Stomach (tissue), 9 donors: ENCODE measurements around the gene FLVCR2. TPM values are rescaled to one million over a fixed set of nuclear protein-coding genes. Genes with fewer than 3 reads are reported as not detected.

Experiments used
- DNase-seq, 2 donors: peaks; one replicate each; pipeline versions ENCODE4 v3.0.0 to v3.0.0-alpha.2; 2013 to 2019
- H3K27ac ChIP-seq, 5 donors: fragments of 200-600 bp in 4 of 5; sonication (generic) in 4 of 5; one replicate each; pipeline ENCODE4 v1.5.1; 2013 to 2019; ENCODE audit warnings: mild to moderate bottlenecking in 1 of 5, moderate library complexity in 1 of 5
- H3K27me3 ChIP-seq, 3 donors: fragments of 200-600 bp; sonication (generic); one replicate each; pipeline ENCODE4 v1.5.1; 2017 to 2019; ENCODE audit warnings: mixed run types in 1 of 3
- H3K36me3 ChIP-seq, 4 donors: fragments of 200-600 bp; sonication (generic); 1 replicate in 3 of 4; 2 replicates in 1 of 4; pipeline ENCODE4 v1.5.1; 2016 to 2019
- H3K4me1 ChIP-seq, 4 donors: fragments of 200-600 bp; sonication (generic); one replicate each; pipeline ENCODE4 v1.5.1; 2016 to 2019
- H3K4me3 ChIP-seq, 4 donors: fragments of 200-600 bp; sonication (generic) in 3 of 4; one replicate each; pipeline ENCODE4 v1.5.1; 2016 to 2019; ENCODE audit warnings: mild to moderate bottlenecking in 1 of 4
- H3K9me3 ChIP-seq, 4 donors: fragments of 200-600 bp; sonication (generic); one replicate each; pipeline ENCODE4 v1.5.1; 2016 to 2019
- EP300 ChIP-seq: sonication (generic); formaldehyde crosslinking; IDR thresholded peaks from one replicate; pipeline ENCODE4 v1.6.1; 2017; ENCODE audit warnings: antibody characterized with exemption
- POLR2A ChIP-seq, 4 donors: fragments of 450-650 bp; IDR thresholded peaks; one replicate each; pipeline ENCODE4 v1.6.1; 2016; ENCODE audit warnings: antibody characterized with exemption in 4 of 4, control low read depth in 2 of 4, mild to moderate bottlenecking in 1 of 4, moderate library complexity in 1 of 4
- POLR2AphosphoS5 ChIP-seq, 3 donors: sonication (generic); formaldehyde crosslinking; IDR thresholded peaks; one replicate each; pipeline ENCODE4 v1.6.1; 2016; ENCODE audit warnings: antibody characterized with exemption in 3 of 3
- WGBS, 5 donors: extraction: QIAGEN DNeasy Blood & Tissue Kit in 3 of 5; methylation state at CpG; one replicate each; pipeline versions ENCODE4 v1.1.5 to v1.1.7; 2013 to 2018; 5-methylcytosine and 5-hydroxymethylcytosine counted together
- intact Hi-C: fragments of 100-400 bp; cut with DNase I; formaldehyde crosslinking; loops from one replicate; pipeline ENCODE4 v1.15.1; 2023; ENCODE audit warnings: low total_unique reads
- polyA plus RNA-seq, 3 donors: library from polyadenylated mRNA; stranded (reverse); fragments of 200-250 nt; gene quantifications; one replicate each; pipeline ENCODE4 v1.2.3, GENCODE V29; 2013
- total RNA-seq, 5 donors: library from RNA; depleted of rRNA; stranded (reverse); fragments of >200 nt; gene quantifications; one replicate each; pipeline versions ENCODE4 v1.1.0 to v1.2.3, GENCODE V29; 2014 to 2016
- TF ChIP-seq, protein P1 (sequence below), 7 experiments: fragments of 450-650 bp in 4 of 7; fragments of 200-600 bp in 3 of 7; sonication (generic) in 3 of 7; IDR thresholded peaks; one replicate each; pipeline ENCODE4 v1.5.1; 2016 to 2019; ENCODE audit warnings: antibody characterized with exemption in 7 of 7, control low read depth in 2 of 7, mild to moderate bottlenecking in 1 of 7
- donor health status: healthy with polysubstance abuse.
- donor health status: Bipolar disorder and iron deficiency.
- donor health status: healthy.

The FLVCR2 gene
- total and polyA plus RNA-seq, 8 donors = 0.15 to 10.7 (median 0.95) TPM; not detected in 1

DNA sequence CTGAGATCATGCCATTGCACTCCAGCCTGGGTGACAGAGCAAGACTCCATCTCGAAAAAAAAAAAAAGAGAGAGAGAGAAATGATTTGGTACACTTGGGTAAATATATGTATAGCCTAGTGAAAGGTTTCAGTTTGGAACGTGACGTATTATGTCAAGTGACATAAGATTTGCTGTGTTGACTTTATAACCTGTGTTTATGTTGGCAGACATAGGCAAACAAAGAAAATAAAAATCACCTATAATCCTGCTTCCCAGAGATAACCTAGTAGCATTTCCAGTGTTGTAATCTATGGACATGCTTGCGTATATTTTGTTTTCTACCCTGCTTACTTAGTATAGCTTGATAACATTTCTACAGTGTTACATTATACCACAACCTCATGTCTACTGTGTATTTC lies 65.6 kb downstream of the FLVCR2 start:
- Histone ChIP-seq H3K27me3 (peaks cover 0 to 21% (median 6%) of the 10 kb centered on the region in 3 donors), H3K4me1 (peaks cover 0 to 32% (median 16%) of the 10 kb centered on the region in 4 donors), H3K27ac (no peak overlapping the region), H3K36me3 (peaks cover 0 to 20% (median 8%) of the 10 kb centered on the region in 4 donors), H3K4me3 (no peak overlapping the region), H3K9me3 (no peaks in the 10 kb centered on the region)
- intact Hi-C loops = no loop called here
- peak in 1 of 2 donors; percentile 80 for DNase-seq
- WGBS, 5 donors = 23 to 42% (median 31%) methylated on average over 4 of the region's 4 CpGs
- TF ChIP-seq POLR2A (IDR thresholded peaks at IDR 0.05) = no peak
- TF ChIP-seq, protein P1, sequence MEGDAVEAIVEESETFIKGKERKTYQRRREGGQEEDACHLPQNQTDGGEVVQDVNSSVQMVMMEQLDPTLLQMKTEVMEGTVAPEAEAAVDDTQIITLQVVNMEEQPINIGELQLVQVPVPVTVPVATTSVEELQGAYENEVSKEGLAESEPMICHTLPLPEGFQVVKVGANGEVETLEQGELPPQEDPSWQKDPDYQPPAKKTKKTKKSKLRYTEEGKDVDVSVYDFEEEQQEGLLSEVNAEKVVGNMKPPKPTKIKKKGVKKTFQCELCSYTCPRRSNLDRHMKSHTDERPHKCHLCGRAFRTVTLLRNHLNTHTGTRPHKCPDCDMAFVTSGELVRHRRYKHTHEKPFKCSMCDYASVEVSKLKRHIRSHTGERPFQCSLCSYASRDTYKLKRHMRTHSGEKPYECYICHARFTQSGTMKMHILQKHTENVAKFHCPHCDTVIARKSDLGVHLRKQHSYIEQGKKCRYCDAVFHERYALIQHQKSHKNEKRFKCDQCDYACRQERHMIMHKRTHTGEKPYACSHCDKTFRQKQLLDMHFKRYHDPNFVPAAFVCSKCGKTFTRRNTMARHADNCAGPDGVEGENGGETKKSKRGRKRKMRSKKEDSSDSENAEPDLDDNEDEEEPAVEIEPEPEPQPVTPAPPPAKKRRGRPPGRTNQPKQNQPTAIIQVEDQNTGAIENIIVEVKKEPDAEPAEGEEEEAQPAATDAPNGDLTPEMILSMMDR (IDR thresholded peaks at IDR 0.05) = no peak
- peak in 1 of 3 donors; percentile 58 for TF ChIP-seq POLR2AphosphoS5 (IDR thresholded peaks at IDR 0.05)
- no peak for TF ChIP-seq EP300

GRCh38 chr14:75645056-75645455 lies 66.6 kb downstream of the FLVCR2 start:
- DNase-seq = no peak
- intact Hi-C loops = no loop called here
- Histone ChIP-seq H3K9me3 (no peaks in the 10 kb centered on the region), H3K4me1 (peaks cover 0 to 32% (median 16%) of the 10 kb centered on the region in 4 donors), H3K36me3 (peaks cover 6 to 31% (median 18%) of the 10 kb centered on the region in 4 donors), H3K4me3 (no peak overlapping the region), H3K27me3 (peaks cover 0 to 21% (median 6%) of the 10 kb centered on the region in 3 donors), H3K27ac (no peak overlapping the region)
- TF ChIP-seq EP300 (no peak), POLR2AphosphoS5 (IDR thresholded peaks at IDR 0.05) (no peak), POLR2A (IDR thresholded peaks at IDR 0.05) (no peak)
- TF ChIP-seq, protein P1 (IDR thresholded peaks at IDR 0.05) = no peak

DNA sequence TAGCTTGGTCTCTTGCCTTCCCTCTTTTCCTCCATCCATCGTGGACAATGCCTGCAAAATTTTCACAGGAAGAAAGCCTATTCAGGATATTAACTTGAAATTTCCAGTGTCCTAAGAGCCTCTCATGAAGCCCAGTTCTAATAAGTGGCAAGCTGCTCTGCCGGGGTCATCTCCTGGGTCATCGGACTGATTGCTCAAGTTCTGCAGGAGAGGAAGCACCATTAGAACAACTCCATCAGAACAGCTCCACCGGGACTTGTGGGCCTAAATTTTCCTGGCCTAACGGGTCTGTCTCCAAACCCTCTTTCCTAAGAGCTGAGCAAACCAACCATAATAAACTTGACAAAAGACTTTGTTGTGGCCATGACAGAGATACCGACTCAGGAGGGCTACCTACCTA lies 68.3 kb downstream of the FLVCR2 start:
- WGBS, 5 donors = 86 to 95% (median 89%) methylated on average over 6 of the region's 6 CpGs
- DNase-seq = no peak
- Histone ChIP-seq H3K27ac (no peak overlapping the region), H3K4me3 (no peak overlapping the region), H3K4me1 (peaks cover 0 to 32% (median 16%) of the 10 kb centered on the region in 4 donors), H3K27me3 (peaks cover 0 to 6% (median 5%) of the 10 kb centered on the region in 3 donors), H3K9me3 (no peaks in the 10 kb centered on the region), H3K36me3 (peaks cover 21 to 48% (median 34%) of the 10 kb centered on the region in 4 donors)
- TF ChIP-seq POLR2A (IDR thresholded peaks at IDR 0.05) (no peak), EP300 (no peak), POLR2AphosphoS5 (IDR thresholded peaks at IDR 0.05) (no peak)
- TF ChIP-seq, protein P1 (IDR thresholded peaks at IDR 0.05) = no peak
- intact Hi-C loops = no loop called here

DNA sequence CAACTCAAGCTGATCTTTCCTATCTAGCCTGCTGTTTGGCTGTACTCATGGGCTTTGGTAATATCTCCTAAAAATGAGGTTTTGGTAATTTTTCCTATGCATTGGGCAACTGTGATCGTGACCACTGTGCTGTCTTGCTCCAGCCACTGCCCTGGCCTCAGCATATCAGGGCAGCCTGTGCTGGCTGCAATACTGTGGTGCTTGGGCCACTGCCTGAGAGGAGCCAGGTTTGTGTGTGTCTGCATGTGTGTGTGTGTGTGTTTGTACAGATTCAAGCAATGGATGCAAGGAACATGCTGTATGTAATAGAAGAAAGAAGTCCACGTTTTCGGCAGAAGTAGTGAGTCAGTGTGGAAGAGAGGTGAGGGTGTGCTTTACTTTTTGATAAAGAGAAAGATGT lies 69.2 kb downstream of the FLVCR2 start:
- intact Hi-C loops = no loop called here
- TF ChIP-seq POLR2A (IDR thresholded peaks at IDR 0.05) (no peak), POLR2AphosphoS5 (IDR thresholded peaks at IDR 0.05) (no peak), EP300 (no peak)
- TF ChIP-seq, protein P1 (IDR thresholded peaks at IDR 0.05) = no peak
- Histone ChIP-seq H3K36me3 (peaks cover 24 to 55% (median 39%) of the 10 kb centered on the region in 4 donors), H3K27me3 (no peaks in the 10 kb centered on the region), H3K9me3 (no peaks in the 10 kb centered on the region), H3K4me1 (peaks cover 0 to 32% (median 16%) of the 10 kb centered on the region in 4 donors), H3K27ac (no peak overlapping the region), H3K4me3 (no peak overlapping the region)
- 57 to 81% (median 63%) methylated on average over 3 of the region's 3 CpGs for WGBS, 5 donors
- no peak for DNase-seq
